ENCODE measurements around the gene EEIG2.

DNA sequence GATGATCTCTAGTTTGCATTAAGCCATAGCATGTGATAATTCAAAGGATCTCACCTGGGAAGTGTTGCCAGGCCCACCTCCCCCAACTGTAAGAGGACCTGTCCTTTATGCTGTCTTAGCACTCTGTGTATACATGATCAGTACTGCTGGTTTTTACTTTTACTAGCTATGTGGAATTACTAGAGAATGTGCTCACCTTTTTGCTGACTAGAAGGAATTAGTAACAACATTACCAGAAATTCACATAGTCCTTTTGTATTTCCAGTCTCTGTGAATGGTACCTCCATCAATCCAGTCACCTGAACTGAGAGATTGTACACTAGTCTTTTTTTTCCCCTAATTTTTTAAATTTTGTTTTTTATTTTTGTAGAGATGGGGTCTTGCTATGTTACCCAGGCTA lies 46.6 kb downstream of the EEIG2 start:
- TF ChIP-seq, protein P1, sequence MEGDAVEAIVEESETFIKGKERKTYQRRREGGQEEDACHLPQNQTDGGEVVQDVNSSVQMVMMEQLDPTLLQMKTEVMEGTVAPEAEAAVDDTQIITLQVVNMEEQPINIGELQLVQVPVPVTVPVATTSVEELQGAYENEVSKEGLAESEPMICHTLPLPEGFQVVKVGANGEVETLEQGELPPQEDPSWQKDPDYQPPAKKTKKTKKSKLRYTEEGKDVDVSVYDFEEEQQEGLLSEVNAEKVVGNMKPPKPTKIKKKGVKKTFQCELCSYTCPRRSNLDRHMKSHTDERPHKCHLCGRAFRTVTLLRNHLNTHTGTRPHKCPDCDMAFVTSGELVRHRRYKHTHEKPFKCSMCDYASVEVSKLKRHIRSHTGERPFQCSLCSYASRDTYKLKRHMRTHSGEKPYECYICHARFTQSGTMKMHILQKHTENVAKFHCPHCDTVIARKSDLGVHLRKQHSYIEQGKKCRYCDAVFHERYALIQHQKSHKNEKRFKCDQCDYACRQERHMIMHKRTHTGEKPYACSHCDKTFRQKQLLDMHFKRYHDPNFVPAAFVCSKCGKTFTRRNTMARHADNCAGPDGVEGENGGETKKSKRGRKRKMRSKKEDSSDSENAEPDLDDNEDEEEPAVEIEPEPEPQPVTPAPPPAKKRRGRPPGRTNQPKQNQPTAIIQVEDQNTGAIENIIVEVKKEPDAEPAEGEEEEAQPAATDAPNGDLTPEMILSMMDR (IDR thresholded peaks at IDR 0.05), result no peak
- TF ChIP-seq POLR2A (IDR thresholded peaks at IDR 0.05), result no peak
